ENCODE results near the gene SYNGAP1. TPM values are rescaled to one million over a fixed set of nuclear protein-coding genes. Genes with fewer than 3 reads are reported as not detected.

The SYNGAP1 gene
- total RNA-seq, 1 experiment from 2014 or later: 5.7 TPM

GRCh38 chr6:33421344-33421643 lies 1.4 kb downstream of the SYNGAP1 start:
- no peak for DNase-seq (ENCODE audit: low read depth)

GRCh38 chr6:33423777-33424176 lies 3.9 kb downstream of the SYNGAP1 start:
- no peak for DNase-seq (ENCODE audit: low read depth)

GRCh38 chr6:33424855-33425667 lies 5.2 kb downstream of the SYNGAP1 start:
- no peak for DNase-seq (ENCODE audit: low read depth)

GRCh38 chr6:33425668-33426577 lies 6.1 kb downstream of the SYNGAP1 start:
- DNase-seq (ENCODE audit: low read depth): peak; percentile 84

GRCh38 chr6:33426590-33427511 lies 7.0 kb downstream of the SYNGAP1 start:
- peak; percentile 35 for DNase-seq (ENCODE audit: low read depth)

- peak; percentile 51 for DNase-seq (ENCODE audit: low read depth)
These were observed 7.8 kb downstream of the SYNGAP1 start for GRCh38 chr6:33427585-33428223.

GRCh38 chr6:33428224-33428965 lies 8.5 kb downstream of the SYNGAP1 start:
- peak; percentile 62 for DNase-seq (ENCODE audit: low read depth)

- DNase-seq (ENCODE audit: low read depth): no peak
These were observed 9.3 kb downstream of the SYNGAP1 start for GRCh38 chr6:33428966-33429749.

GRCh38 chr6:33429750-33430052 lies 9.8 kb downstream of the SYNGAP1 start:
- DNase-seq (ENCODE audit: low read depth): no peak

GRCh38 chr6:33430334-33430733 lies 10.5 kb downstream of the SYNGAP1 start:
- no peak for DNase-seq (ENCODE audit: low read depth)

GRCh38 chr6:33430991-33431879 lies 11.4 kb downstream of the SYNGAP1 start:
- peak; percentile 32 for DNase-seq (ENCODE audit: low read depth)

GRCh38 chr6:33431880-33432541 lies 12.1 kb downstream of the SYNGAP1 start:
- DNase-seq (ENCODE audit: low read depth): no peak

- DNase-seq (ENCODE audit: low read depth): no peak
These were observed 12.7 kb downstream of the SYNGAP1 start for GRCh38 chr6:33432546-33432945.

- DNase-seq (ENCODE audit: low read depth): no peak
These were observed 13.2 kb downstream of the SYNGAP1 start for GRCh38 chr6:33433001-33433543.

- no peak for DNase-seq (ENCODE audit: low read depth)
These were observed 13.8 kb downstream of the SYNGAP1 start for GRCh38 chr6:33433544-33434191.

- DNase-seq (ENCODE audit: low read depth): no peak
These were observed 15.1 kb downstream of the SYNGAP1 start for GRCh38 chr6:33434961-33435360.

- no peak for DNase-seq (ENCODE audit: low read depth)
These were observed 17.8 kb downstream of the SYNGAP1 start for GRCh38 chr6:33437666-33438065.

Measured in M059J (cell line).